Measurements from ENCODE around the gene GARNL3.

Gene GARNL3

GRCh38 chr9:127356906-127357305, 92.3 kb downstream of the GARNL3 start:
- DNase-seq, result no peak

- DNase-seq, result no peak
Measured at GRCh38 chr9:127358023-127358535, 93.5 kb downstream of the GARNL3 start.

GRCh38 chr9:127358770-127359169, 94.2 kb downstream of the GARNL3 start:
- no peak for DNase-seq

- no peak for DNase-seq
Measured at GRCh38 chr9:127360250-127360649, 95.7 kb downstream of the GARNL3 start.

- DNase-seq, result no peak
Measured at GRCh38 chr9:127360829-127361228, 96.3 kb downstream of the GARNL3 start.

- no peak for DNase-seq
Measured at GRCh38 chr9:127361561-127361960, 97.0 kb downstream of the GARNL3 start.

- DNase-seq, result no peak
Measured at GRCh38 chr9:127362829-127363228, 98.3 kb downstream of the GARNL3 start.

GRCh38 chr9:127365461-127365860, 100.9 kb downstream of the GARNL3 start:
- DNase-seq, result no peak

GRCh38 chr9:127366594-127366993, 102.0 kb downstream of the GARNL3 start:
- DNase-seq, result no peak

- no peak for DNase-seq
Measured at GRCh38 chr9:127368852-127369402, 104.4 kb downstream of the GARNL3 start.

- DNase-seq, result no peak
Measured at GRCh38 chr9:127369428-127369827, 104.9 kb downstream of the GARNL3 start.

- no peak for DNase-seq
Measured at GRCh38 chr9:127370147-127370579, 105.6 kb downstream of the GARNL3 start.

GRCh38 chr9:127370672-127371648, 106.4 kb downstream of the GARNL3 start:
- DNase-seq, result no peak

- no peak for DNase-seq
Measured at GRCh38 chr9:127380479-127380878, 115.9 kb downstream of the GARNL3 start.

- DNase-seq, result no peak
Measured at GRCh38 chr9:127382541-127382940, 118.0 kb downstream of the GARNL3 start.

- no peak for DNase-seq
Measured at GRCh38 chr9:127384016-127384730, 119.6 kb downstream of the GARNL3 start.

GRCh38 chr9:127384901-127385300, 120.3 kb downstream of the GARNL3 start:
- no peak for DNase-seq

GRCh38 chr9:127386249-127386648, 121.7 kb downstream of the GARNL3 start:
- no peak for DNase-seq

- DNase-seq, result no peak
Measured at GRCh38 chr9:127386981-127387380, 122.4 kb downstream of the GARNL3 start.

- DNase-seq, result no peak
Measured at GRCh38 chr9:127388037-127388855, 123.7 kb downstream of the GARNL3 start.

- DNase-seq, result no peak
Measured at GRCh38 chr9:127388856-127389238, 124.3 kb downstream of the GARNL3 start.

All from NCI-H1417 treated with DMSO at 0.1 percent for 48 hours (cell line).